Cardiac fibroblast (primary cell): ENCODE measurements around the gene KRTAP12-4.
"Not testable (repeated sequence)": the region's sequence is repeated elsewhere in the genome, so short reads cannot be mapped to it uniquely, and the experiment has no call there.

ENCODE experiments used
- DNase-seq, 2 donors: peaks; one replicate each; pipeline versions ENCODE4 v3.0.0 to v3.0.0-alpha.2; 2010; ENCODE audit warnings: low read depth in 2 of 2
- H3K4me3 ChIP-seq, 2 donors: replicated peaks in 1 of 2; 1 replicate in 1 of 2; 2 replicates in 1 of 2; pipeline ENCODE4 v1.5.1; 2011; ENCODE audit warnings: low read depth in 2 of 2, low read length in 2 of 2, mild to moderate bottlenecking in 2 of 2, moderate library complexity in 1 of 2
- TF ChIP-seq, protein P1 (sequence below): IDR thresholded peaks from one replicate; pipeline ENCODE4 v1.5.1; 2011; ENCODE audit warnings: low read depth, mild to moderate bottlenecking, low read length, inconsistent platforms

Gene KRTAP12-4

DNA sequence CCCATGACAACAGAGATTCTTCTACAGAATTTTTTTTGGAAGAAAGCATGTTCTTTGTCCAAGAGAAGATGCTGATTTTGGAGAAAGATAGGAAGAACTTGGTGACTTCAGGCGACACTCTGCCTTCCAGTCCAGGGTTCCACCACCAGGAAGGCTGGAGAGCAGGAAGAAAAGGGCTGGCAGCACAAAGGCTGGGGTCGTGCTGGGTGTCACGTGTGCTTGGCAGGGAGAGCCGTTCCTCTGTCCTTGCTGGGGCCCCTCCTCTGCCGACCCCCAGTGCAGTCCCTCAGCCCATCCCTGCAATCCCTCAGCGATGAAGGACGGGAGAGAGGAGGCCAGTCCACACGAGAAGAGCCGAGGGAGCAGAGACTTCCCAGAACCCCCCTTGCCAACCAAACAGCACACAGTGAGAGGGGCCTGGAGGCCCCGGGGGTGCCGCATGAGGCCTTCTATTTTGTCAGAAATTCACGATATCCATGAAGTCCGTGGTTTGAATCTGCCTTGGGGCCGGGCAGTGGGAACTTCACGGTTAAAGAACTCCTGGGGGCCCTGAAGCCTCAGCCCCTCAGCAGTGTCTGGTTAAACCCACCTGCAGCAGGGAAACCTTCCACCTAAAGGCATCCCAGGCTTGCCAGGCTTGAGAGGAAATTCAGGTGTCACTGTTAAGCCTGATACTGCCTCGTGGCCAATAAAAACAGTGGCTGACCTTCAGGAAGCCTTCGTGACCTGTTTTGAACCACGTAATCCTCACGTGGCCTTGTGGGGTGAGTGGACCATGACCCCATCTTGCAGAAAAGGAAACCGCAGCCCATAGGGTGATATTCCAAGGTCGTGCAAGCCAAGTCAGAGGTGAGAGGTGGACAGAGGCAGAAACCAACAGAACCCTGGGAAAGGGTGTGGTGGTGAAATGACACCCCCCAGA lies 45.9 kb upstream of the KRTAP12-4 start:
- DNase-seq, result no peak

DNA sequence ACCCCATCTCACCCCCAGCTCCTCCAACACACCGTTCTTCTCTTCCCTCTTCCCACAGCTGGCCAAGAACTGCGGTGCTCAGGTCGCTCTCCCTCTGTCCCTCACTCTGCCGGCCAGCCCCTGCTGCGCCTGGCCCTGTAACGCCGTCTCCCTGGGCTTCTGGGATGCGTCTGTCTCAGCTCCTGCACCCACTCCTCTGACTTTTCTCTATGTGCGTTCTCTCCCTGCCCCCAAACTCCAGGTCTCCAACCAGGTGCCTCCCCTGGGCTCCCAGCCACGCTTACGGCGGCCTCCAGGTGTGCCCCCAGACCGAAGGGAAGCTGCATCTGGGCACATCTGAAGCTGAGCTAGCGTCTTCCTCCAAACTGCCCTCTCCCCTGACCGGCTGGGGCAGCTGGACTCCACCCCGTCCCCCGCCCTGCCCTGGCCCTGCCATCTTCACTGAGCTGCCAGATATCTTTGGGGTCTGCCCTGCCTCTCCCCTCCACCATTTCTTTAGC lies 45.1 kb upstream of the KRTAP12-4 start:
- H3K4me3 ChIP-seq, result no peak overlapping the region
- no peak for DNase-seq
- TF ChIP-seq, protein P1, sequence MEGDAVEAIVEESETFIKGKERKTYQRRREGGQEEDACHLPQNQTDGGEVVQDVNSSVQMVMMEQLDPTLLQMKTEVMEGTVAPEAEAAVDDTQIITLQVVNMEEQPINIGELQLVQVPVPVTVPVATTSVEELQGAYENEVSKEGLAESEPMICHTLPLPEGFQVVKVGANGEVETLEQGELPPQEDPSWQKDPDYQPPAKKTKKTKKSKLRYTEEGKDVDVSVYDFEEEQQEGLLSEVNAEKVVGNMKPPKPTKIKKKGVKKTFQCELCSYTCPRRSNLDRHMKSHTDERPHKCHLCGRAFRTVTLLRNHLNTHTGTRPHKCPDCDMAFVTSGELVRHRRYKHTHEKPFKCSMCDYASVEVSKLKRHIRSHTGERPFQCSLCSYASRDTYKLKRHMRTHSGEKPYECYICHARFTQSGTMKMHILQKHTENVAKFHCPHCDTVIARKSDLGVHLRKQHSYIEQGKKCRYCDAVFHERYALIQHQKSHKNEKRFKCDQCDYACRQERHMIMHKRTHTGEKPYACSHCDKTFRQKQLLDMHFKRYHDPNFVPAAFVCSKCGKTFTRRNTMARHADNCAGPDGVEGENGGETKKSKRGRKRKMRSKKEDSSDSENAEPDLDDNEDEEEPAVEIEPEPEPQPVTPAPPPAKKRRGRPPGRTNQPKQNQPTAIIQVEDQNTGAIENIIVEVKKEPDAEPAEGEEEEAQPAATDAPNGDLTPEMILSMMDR, result no peak

More for the DNA sequence above, 45.9 kb upstream of the KRTAP12-4 start:
- TF ChIP-seq, protein P1, result no peak
- no peak overlapping the region for H3K4me3 ChIP-seq

DNA sequence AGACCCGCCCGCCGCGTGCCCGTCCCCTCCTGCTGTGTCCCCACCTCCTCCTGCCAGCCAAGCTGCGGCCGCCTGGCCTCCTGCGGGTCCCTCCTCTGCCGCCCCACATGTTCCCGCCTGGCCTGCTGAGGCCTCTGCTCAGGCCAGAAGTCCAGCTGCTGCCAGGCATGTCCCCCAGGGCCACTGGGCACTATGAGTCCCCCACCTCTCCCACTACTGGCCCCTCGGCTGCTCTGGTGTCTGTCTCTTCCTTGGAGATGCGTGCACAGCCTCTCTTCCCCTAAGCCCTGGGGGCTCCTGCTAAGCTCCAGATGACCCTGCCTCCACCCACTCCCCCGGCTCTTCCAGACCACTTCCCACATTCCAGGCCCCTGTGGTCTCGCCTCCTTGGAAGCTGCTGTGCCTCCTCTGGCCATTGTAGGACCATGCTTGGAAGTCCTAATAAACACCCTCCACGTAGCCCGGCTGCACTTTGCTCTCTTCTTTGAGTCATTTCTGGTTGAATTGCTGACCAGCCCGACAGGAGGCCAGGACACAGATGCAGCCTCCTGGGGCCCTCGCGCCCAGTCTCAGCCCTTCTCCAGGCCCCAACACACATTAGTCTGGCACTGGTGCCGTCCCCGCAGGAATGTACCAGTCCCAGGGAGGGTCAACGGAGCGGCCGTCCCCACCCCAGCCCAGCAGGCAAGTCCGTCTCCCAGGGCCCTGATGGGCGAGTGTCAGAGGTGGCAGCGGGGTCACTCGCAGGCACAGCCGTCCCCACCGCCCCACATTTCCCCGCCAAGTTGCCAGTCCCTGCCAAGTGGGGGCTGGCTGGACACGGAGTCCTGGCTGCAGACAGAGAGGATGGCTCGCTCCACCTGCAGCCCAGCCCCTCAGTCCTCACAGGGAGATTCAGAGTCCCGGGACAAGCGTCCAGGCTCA lies 43.6 kb upstream of the KRTAP12-4 start:
- DNase-seq, result no peak
- no peak overlapping the region for H3K4me3 ChIP-seq
- TF ChIP-seq, protein P1, result no peak

DNA sequence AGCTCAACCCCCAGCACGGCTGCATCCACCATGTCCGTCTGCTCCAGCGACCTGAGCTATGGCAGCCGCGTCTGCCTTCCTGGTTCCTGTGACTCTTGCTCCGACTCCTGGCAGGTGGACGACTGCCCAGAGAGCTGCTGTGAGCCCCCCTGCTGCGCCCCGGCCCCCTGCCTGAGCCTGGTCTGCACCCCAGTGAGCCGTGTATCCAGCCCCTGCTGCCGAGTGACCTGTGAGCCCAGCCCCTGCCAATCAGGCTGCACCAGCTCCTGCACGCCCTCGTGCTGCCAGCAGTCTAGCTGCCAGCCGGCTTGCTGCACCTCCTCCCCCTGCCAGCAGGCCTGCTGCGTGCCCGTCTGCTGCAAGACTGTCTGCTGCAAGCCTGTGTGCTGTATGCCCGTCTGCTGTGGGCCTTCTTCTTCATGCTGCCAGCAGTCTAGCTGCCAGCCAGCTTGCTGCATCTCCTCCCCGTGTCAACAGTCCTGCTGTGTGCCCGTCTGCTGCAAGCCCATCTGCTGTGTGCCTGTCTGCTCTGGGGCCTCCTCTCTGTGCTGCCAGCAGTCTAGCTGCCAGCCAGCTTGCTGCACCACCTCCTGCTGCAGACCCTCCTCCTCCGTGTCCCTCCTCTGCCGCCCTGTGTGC lies 42.8 kb upstream of the KRTAP12-4 start, which contains the start of gene KRTAP10-12:
Gene KRTAP10-12 (plus strand): TSS at position 1 of the 639 bp plus-strand sequence. CDS start 30 bp downstream, at position 31.
- H3K4me3 ChIP-seq, DNase-seq: not testable (repeated sequence)

DNA sequence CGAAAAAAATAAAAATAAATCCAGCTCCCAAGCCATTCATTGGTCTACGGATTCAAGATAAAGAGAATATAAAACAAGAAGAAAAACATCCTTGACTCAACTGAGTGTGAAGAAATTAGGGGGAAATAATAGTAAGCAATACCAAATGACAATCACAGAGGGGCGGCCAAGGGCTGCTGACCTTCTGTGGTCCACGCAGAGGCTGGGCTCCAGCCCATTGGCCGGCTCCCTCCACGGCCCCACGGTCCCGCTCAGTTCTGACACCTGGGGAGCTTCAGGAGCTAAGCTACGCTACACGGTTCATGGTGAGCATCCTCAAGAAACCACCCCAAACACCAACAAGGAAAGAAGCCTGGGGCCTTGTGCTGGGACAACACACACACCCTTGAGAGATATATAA lies 42.1 kb upstream of the KRTAP12-4 start:
- DNase-seq, result no peak
- TF ChIP-seq, protein P1, result no peak
- no peak overlapping the region for H3K4me3 ChIP-seq

DNA sequence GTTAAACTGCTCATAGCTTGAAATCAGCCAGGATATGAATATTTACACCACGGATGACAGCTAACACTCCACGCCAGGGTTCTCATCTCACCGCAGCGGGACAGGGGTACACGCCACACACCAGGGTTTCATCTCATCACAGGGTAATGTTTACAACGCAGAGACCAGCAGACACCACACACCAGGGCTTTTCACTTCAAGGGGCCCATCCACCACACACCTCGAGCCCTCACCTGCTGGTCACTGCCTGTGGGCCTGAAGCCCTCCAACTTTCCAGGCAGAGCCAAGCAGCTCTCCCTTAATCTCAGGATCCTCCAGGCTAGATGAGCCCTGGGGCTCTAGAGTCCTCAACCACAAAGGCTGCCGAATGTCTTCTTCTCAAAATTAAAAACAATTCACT lies 41.2 kb upstream of the KRTAP12-4 start:
- TF ChIP-seq, protein P1, result no peak
- no peak for DNase-seq

More for the DNA sequence above, 41.2 kb upstream of the KRTAP12-4 start:
- H3K4me3 ChIP-seq, result no peak overlapping the region
